GM12874 (cell line): ENCODE results near the gene GNPDA2.

Experiments used
- TF ChIP-seq, protein P1 (sequence below): IDR thresholded peaks from 2 replicates; pipeline ENCODE4 v1.5.1; 2011; ENCODE audit warnings: low read depth, mild to moderate bottlenecking, control low read depth, low read length, moderate library complexity; ENCODE audit not compliant: insufficient read depth

The GNPDA2 gene

DNA sequence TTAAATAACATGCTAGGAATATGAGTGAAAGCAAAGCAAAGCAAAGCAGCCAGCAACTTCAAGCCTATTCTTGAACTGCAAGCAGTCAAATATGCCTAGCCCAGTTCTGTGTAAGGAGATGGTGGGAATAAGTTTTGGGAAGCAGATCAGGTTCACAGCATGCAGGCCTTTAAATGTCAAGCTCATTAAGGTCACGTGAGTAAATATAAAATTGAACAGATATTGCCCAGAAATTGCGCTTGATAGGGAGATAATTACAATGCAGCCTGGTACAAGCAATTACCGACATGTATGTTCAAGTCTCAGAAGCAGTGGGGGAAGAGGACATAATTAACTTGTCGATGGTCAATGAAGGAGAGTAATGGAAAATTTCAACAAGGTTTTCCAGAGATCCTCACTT lies 6.0 kb downstream of the GNPDA2 start:
- TF ChIP-seq, protein P1, sequence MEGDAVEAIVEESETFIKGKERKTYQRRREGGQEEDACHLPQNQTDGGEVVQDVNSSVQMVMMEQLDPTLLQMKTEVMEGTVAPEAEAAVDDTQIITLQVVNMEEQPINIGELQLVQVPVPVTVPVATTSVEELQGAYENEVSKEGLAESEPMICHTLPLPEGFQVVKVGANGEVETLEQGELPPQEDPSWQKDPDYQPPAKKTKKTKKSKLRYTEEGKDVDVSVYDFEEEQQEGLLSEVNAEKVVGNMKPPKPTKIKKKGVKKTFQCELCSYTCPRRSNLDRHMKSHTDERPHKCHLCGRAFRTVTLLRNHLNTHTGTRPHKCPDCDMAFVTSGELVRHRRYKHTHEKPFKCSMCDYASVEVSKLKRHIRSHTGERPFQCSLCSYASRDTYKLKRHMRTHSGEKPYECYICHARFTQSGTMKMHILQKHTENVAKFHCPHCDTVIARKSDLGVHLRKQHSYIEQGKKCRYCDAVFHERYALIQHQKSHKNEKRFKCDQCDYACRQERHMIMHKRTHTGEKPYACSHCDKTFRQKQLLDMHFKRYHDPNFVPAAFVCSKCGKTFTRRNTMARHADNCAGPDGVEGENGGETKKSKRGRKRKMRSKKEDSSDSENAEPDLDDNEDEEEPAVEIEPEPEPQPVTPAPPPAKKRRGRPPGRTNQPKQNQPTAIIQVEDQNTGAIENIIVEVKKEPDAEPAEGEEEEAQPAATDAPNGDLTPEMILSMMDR: no peak

DNA sequence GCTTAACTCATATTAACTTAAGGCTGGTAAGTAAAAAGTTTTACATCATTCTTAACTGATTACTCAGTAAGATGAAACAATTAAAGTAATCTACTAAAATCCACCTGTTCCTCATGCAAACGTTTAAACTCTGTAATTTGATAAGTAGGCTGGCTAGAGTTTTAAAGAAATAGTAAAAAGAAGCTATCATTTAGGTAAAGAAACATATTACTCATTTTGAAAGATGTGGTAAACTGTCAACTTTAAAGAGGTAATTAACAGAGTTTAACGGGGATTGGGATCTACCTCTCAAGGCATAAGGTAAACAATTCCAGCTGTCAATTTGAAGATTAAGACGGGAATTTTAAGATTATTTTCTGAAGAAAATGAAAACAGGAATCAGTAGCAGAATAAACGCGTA lies 9.8 kb downstream of the GNPDA2 start:
- TF ChIP-seq, protein P1: no peak

DNA sequence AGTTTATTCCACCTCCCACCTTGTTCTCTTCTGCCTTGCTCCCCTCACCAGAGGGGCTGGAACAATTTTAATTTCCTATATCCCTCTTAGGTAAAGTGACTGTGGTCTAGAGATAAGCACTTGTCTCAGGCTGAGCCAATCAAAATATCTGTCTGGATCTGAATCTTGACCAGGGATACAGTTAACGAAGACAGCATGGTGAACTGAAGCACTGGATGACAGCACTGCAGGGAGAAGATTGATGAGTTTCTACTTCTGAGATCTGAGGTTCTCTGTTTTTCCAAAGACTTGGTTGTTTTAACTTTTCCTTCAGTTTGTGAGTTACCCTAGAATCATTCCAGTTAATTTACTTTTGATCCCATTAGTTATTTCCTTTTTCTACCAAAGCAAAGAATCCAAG lies 13.2 kb downstream of the GNPDA2 start:
- TF ChIP-seq, protein P1: no peak

DNA sequence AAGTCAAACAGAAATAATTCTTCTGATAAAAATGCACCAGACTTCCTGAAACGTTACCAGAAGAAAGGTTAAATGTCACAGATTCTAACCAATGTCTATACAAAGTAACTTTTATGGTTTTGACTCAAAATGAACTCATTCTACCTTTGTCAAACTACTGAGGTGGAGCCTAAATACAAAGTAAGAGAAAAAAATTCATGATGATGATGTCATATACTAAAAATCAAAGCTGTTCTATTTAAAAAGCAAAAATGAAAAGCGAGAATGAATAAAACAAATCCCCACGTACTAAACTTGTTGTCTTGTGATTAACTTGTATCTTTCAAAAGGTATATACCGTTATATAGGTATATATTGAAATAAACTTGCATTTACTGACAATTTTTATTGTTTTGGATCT lies 21.7 kb downstream of the GNPDA2 start:
- TF ChIP-seq, protein P1: no peak

DNA sequence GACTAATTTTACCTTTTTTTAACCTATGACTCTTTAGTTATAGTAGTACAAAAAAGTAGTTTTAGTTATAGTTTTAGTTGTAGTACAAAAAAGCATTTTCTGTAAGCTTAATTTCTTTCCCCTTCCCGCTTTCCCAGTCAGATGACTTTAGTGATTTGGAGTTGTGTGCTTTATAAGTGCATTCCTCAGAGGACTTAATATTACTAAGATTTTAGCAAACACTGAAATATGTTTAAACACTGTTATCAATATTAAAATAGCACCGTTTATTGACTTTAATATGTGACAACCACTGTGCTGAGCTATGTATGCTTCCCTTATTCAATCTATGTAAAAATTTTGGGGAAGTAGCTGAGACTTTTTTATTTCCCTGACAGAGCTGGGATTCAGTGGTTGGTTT lies 25.3 kb downstream of the GNPDA2 start:
- TF ChIP-seq, protein P1: no peak

DNA sequence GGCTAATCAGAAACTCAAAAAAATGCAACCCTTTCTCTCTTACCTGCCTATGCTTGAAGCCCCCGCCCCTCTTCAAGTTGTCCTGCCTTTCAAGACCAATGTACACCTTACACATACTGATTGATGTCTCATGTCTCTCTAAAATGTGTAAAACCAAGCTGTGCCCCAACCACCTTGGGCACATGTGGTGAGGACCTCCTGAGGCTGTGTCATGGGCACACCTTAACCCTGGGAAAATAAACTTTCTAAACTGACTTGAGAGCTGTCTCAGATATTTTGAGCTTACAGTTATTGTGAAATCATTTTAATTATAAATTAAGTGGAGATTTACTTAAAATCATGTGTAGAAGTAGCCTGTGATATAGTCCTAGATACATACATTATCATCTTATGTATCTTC lies 25.9 kb downstream of the GNPDA2 start:
- TF ChIP-seq, protein P1: no peak

DNA sequence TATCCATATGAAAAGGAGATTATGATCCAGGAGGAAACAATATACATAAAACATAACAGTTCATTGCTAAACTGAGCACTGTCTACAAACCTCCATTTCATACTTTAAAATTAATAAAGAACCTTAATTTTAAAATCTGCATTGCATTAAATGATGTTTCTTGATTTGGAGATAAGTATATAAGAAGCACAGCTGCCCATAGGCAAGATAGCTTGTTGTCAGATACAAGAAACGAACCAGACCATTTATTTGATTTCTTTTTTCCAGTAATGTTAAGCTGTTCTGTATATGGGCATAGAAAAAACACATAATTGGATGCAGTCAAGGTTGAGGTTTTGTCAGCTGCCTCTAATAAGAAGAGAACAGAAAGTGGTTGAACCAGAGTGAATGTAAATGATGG lies 41.7 kb downstream of the GNPDA2 start:
- TF ChIP-seq, protein P1: no peak

DNA sequence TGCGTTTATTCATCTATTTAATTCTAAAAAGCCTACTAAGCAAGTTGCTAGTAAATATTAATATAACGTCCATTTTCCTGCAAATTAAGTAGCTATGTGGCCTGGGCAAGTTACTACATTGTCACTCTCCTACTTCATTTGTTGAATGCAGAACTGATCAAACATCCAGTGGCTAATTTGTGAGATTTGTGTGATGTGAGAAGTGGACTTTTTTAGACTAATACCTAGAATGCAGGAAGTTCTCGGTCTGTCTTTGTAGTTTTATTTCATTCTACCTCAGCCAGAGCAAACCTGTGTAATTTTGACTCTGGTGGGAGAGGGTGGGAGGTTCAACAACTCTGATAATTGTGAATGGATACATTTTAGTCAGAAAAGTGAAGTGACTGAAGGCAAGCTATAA lies 47.3 kb downstream of the GNPDA2 start:
- TF ChIP-seq, protein P1: no peak
